Measurements from ENCODE around the gene GDF15.

The GDF15 gene

GRCh38 chr19:18438331-18439024, 52.5 kb downstream of the GDF15 start:
- Histone ChIP-seq H4K20me1 (ENCODE audit: control insufficient read depth, insufficient read depth, low read depth, low read length) (no peaks in the 10 kb centered on the region), H3K36me3 (ENCODE audit: control insufficient read depth, low read length) (peaks cover 10% of the 10 kb centered on the region; the same call in 1 of the 2 replicates), H3K9me3 (ENCODE audit: control insufficient read depth, insufficient read depth, low read length) (no peaks in the 10 kb centered on the region), H3K79me2 (ENCODE audit: control insufficient read depth, low read length) (no peaks in the 10 kb centered on the region), H3K9me2 (replicated peaks; ENCODE audit: control insufficient read depth, low read length) (no peaks in the 10 kb centered on the region), H3K4me3 (ENCODE audit: low read length) (no peak overlapping the region), H3K4me2 (ENCODE audit: low read length) (peak overlapping the region; percentile 97), H3F3A (ENCODE audit: control insufficient read depth, insufficient read depth) (peaks cover 12% of the 10 kb centered on the region; the same call in 1 of the 2 replicates), H3K27me3 (ENCODE audit: control insufficient read depth, low read length) (no peaks in the 10 kb centered on the region), H3K4me1 (ENCODE audit: control insufficient read depth, low read length) (peaks cover 23% of the 10 kb centered on the region), H3K27ac (ENCODE audit: low read depth, low read length) (no peak overlapping the region)
- TF ChIP-seq CTCF (IDR thresholded peaks at IDR 0.05; ENCODE audit: low read depth, low read length, poor library complexity, severe bottlenecking) (peak; percentile 9), EZH2phosphoT487 (IDR thresholded peaks at IDR 0.05; ENCODE audit: borderline replicate concordance, low read length) (no peak)

Measured in DOHH2 (cell line).